Measurements from ENCODE around the gene WASF1. TPM values are rescaled to one million over a fixed set of nuclear protein-coding genes. Genes with fewer than 3 reads are reported as not detected.
"Not testable (repeated sequence)": the region's sequence is repeated elsewhere in the genome, so short reads cannot be mapped to it uniquely, and the experiment has no call there.

WASF1 gene
- total RNA-seq, 2 donors from 2014 or later = 3.5 to 4.8 TPM

DNA sequence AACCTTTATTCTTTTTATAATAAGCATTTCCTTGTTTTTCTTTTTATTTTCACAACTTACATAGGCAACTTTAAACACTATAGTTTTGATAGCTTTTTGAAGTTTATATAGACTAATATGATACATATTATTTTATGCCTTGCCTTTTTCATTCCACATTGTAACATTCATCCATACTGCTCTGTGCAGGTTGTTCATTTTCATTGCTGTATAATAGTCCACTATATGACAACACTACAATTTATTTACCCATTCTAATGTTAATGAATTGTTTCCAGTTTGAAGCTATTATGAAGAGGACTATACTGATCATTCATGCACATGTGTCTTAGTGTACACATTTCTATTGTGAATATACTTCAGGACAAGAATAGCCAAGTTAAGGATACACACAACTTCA, 49.1 kb downstream of the WASF1 start:
- DNase-seq (ENCODE audit: low spot score) = no peak
- TF ChIP-seq, protein P1, sequence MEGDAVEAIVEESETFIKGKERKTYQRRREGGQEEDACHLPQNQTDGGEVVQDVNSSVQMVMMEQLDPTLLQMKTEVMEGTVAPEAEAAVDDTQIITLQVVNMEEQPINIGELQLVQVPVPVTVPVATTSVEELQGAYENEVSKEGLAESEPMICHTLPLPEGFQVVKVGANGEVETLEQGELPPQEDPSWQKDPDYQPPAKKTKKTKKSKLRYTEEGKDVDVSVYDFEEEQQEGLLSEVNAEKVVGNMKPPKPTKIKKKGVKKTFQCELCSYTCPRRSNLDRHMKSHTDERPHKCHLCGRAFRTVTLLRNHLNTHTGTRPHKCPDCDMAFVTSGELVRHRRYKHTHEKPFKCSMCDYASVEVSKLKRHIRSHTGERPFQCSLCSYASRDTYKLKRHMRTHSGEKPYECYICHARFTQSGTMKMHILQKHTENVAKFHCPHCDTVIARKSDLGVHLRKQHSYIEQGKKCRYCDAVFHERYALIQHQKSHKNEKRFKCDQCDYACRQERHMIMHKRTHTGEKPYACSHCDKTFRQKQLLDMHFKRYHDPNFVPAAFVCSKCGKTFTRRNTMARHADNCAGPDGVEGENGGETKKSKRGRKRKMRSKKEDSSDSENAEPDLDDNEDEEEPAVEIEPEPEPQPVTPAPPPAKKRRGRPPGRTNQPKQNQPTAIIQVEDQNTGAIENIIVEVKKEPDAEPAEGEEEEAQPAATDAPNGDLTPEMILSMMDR (IDR thresholded peaks at IDR 0.05) = no peak
- Histone ChIP-seq H3K27me3 (no peaks in the 10 kb centered on the region), H3K9me3 (no peaks in the 10 kb centered on the region), H3K4me1 (no peaks in the 10 kb centered on the region), H3K27ac (no peak overlapping the region), H3K36me3 (no peaks in the 10 kb centered on the region), H3K4me3 (no peak overlapping the region)

DNA sequence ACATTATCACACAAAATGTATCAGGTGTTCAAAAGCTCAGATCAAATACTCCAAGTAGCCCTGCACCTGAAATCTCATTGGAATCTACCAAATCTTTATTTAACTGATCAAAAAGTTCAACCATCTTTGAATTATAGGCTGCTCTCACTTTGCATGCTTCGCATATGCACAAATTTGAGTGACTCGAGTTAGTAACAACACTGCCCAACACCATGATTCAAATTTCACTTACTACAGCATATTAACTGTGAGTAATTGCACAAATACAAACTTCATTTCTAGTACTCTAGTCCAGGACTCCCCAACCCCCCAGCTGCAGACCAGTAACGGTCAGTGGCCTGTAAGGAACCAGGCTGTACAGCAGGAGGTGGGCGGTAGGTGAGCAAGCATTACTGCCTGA, 51.1 kb downstream of the WASF1 start:
- H3K36me3 ChIP-seq = no peaks in the 10 kb centered on the region
- no peaks in the 10 kb centered on the region for H3K27me3 ChIP-seq
- DNase-seq (ENCODE audit: low spot score) = no peak
- no peak overlapping the region for H3K27ac ChIP-seq
- H3K4me1 ChIP-seq = no peaks in the 10 kb centered on the region
- H3K9me3 ChIP-seq = no peaks in the 10 kb centered on the region
- TF ChIP-seq, protein P1 (IDR thresholded peaks at IDR 0.05) = no peak
- H3K4me3 ChIP-seq = no peak overlapping the region

DNA sequence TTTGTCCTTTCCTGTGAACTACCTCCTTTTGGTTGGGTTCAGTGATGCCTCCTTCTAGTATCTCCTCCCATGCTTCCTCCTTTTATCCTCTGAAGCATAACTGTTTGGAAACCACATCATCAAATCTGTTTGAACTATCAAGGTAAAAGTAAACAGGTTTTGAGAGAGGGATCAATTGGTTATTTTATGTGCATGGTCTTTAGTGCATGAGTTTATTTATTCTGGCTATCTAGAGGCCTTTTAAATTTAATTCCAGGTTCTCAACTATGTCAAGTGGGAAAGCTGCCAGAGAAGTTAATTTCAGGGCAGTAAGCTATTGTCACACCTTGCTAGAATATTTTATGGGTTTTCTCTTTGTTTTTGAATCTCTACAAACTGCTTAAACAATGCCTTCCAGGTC, 54.1 kb downstream of the WASF1 start:
- no peak overlapping the region for H3K4me3 ChIP-seq
- H3K36me3 ChIP-seq = no peaks in the 10 kb centered on the region
- H3K27me3 ChIP-seq = no peaks in the 10 kb centered on the region
- H3K9me3 ChIP-seq = no peaks in the 10 kb centered on the region
- TF ChIP-seq, protein P1 (IDR thresholded peaks at IDR 0.05) = no peak
- no peaks in the 10 kb centered on the region for H3K4me1 ChIP-seq
- no peak overlapping the region for H3K27ac ChIP-seq
- no peak for DNase-seq (ENCODE audit: low spot score)

DNA sequence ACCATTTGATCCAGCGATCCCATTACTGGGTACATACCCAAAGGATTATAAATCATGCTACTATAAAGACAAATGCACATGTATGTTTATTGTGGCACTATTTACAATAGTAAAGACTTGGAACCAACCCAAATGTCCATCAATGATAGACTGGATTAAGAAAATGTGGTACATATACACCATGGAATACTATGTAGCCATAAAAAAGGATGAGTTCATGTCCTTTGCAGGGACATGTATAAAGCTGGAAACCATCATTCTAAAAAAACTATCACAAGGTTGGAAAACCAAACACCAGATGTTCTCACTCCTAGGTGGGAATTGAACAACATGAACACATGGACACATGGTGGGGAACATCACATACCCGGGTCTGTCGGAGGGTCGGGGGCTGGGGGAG, 57.8 kb downstream of the WASF1 start:
- H3K4me1 ChIP-seq; H3K36me3 ChIP-seq; H3K27me3 ChIP-seq; DNase-seq (ENCODE audit: low spot score); H3K27ac ChIP-seq; H3K9me3 ChIP-seq; H3K4me3 ChIP-seq: not testable (repeated sequence)

DNA sequence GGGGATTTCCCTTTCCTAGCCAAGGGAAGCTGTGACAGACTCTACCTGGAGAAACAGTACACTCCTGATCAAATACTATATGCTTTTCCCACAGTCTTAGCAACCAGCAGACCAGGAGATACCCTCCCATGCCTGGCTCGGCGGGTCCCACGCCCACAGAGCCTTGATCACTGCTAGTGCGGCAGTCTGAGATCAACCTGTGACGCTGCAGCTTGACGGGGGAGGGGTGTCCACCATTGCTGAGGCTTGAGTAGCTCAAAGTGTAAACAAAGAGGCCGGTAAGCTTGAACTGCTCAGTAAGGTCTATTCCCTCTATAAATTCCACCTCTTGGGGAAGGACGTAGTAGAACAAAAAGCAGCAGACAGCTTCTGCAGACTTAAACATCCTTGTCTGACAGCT, 63.2 kb downstream of the WASF1 start:
- H3K9me3 ChIP-seq = no peaks in the 10 kb centered on the region
- H3K36me3 ChIP-seq = no peaks in the 10 kb centered on the region
- H3K27ac ChIP-seq = no peak overlapping the region
- no peaks in the 10 kb centered on the region for H3K4me1 ChIP-seq
- H3K27me3 ChIP-seq = no peaks in the 10 kb centered on the region
- TF ChIP-seq, protein P1 (IDR thresholded peaks at IDR 0.05) = no peak
- no peak for DNase-seq (ENCODE audit: low spot score)
- no peak overlapping the region for H3K4me3 ChIP-seq

DNA sequence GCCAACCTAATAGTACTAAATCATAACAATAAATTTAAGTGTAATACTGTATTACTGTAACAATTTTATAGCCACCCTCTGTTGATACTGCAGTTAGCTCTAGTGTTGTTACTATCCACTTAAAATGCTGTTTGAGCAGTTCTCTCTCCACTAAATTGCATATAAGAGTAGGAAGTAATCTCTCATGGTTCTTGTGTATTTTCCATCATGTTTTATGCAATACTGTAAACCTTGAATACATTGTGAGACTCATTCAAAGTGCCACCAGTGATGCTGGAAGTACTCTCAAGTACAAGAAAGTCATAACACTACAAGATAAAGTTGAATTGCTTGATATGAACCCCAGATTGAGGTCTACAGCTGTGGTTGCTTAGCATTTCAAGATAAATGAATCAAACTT, 65.5 kb downstream of the WASF1 start:
- Histone ChIP-seq H3K4me3 (no peak overlapping the region), H3K4me1 (no peaks in the 10 kb centered on the region), H3K36me3 (no peaks in the 10 kb centered on the region), H3K9me3 (no peaks in the 10 kb centered on the region), H3K27ac (no peak overlapping the region), H3K27me3 (no peaks in the 10 kb centered on the region)
- TF ChIP-seq, protein P1 (IDR thresholded peaks at IDR 0.05) = no peak
- no peak for DNase-seq (ENCODE audit: low spot score)

All from right atrium auricular region (tissue), 2 donors.